HUES64 (cell line): ENCODE data around the gene DPP9.

ENCODE experiments used
- H3K27ac ChIP-seq: 2 replicates; pipeline ENCODE4 v1.7.0; 2013; ENCODE audit warnings: low read depth, low read length, inconsistent platforms
- H3K27me3 ChIP-seq: 2 replicates; pipeline ENCODE4 v1.6.1; 2013; ENCODE audit warnings: mild to moderate bottlenecking, low read length; ENCODE audit not compliant: insufficient read depth
- H3K36me3 ChIP-seq: 2 replicates; pipeline ENCODE4 v1.6.1; 2013; ENCODE audit warnings: mild to moderate bottlenecking, low read length; ENCODE audit not compliant: insufficient read depth
- H3K4me1 ChIP-seq: 2 replicates; pipeline ENCODE4 v1.6.1; 2013; ENCODE audit warnings: mild to moderate bottlenecking, low read length, moderate library complexity; ENCODE audit not compliant: insufficient read depth
- H3K4me3 ChIP-seq: 2 replicates; pipeline ENCODE4 v1.5.1; 2013; ENCODE audit warnings: mild to moderate bottlenecking, low read length, moderate library complexity
- H3K9ac ChIP-seq: 2 replicates; pipeline ENCODE4 v1.6.1; 2013; ENCODE audit warnings: mild to moderate bottlenecking, low read depth, low read length
- H3K9me3 ChIP-seq: 2 replicates; pipeline ENCODE4 v1.6.1; 2013; ENCODE audit warnings: low read depth, low read length; ENCODE audit not compliant: insufficient read depth
- whole genome bisulfite sequencing: fragments of 150-250, 120-280 bp; methylation state at CpG from one replicate; pipeline ENCODE4 v1.1.7; 2013; ENCODE audit warnings: missing lambda C conversion rate; 5-methylcytosine and 5-hydroxymethylcytosine counted together

Gene DPP9

GRCh38 chr19:4650159-4650558 lies 73.5 kb downstream of the DPP9 start:
- Histone ChIP-seq H3K9me3 (no peaks in the 10 kb centered on the region), H3K4me1 (no peaks in the 10 kb centered on the region), H3K27ac (no peak overlapping the region), H3K4me3 (no peak overlapping the region), H3K9ac (no peak overlapping the region), H3K27me3 (no peaks in the 10 kb centered on the region), H3K36me3 (peaks cover 5% of the 10 kb centered on the region; the same call in 1 of the 2 replicates)
- WGBS, result 86% methylated on average over 2 of the region's 2 CpGs

GRCh38 chr19:4649392-4650047 lies 74.1 kb downstream of the DPP9 start:
- Histone ChIP-seq H3K9ac (no peak overlapping the region), H3K27ac (no peak overlapping the region), H3K36me3 (no peaks in the 10 kb centered on the region), H3K27me3 (no peaks in the 10 kb centered on the region), H3K9me3 (no peaks in the 10 kb centered on the region), H3K4me1 (no peaks in the 10 kb centered on the region), H3K4me3 (no peak overlapping the region)
- WGBS, result 95% methylated on average over 19 of the region's 19 CpGs

- no peaks in the 10 kb centered on the region for H3K27me3 ChIP-seq
- no peaks in the 10 kb centered on the region for H3K36me3 ChIP-seq
- H3K9ac ChIP-seq, result no peak overlapping the region
- 82% methylated on average over 19 of the region's 20 CpGs for WGBS
- no peaks in the 10 kb centered on the region for H3K9me3 ChIP-seq
- H3K4me1 ChIP-seq, result no peaks in the 10 kb centered on the region
- H3K4me3 ChIP-seq, result no peak overlapping the region
- no peak overlapping the region for H3K27ac ChIP-seq
These were observed 75.7 kb downstream of the DPP9 start for GRCh38 chr19:4647676-4648644.

GRCh38 chr19:4645718-4646117 lies 77.9 kb downstream of the DPP9 start:
- Histone ChIP-seq H3K27ac (no peak overlapping the region), H3K36me3 (no peaks in the 10 kb centered on the region), H3K4me3 (no peak overlapping the region), H3K4me1 (no peaks in the 10 kb centered on the region), H3K27me3 (no peaks in the 10 kb centered on the region), H3K9me3 (no peaks in the 10 kb centered on the region), H3K9ac (no peak overlapping the region)
- 96% methylated on average over 4 of the region's 4 CpGs for WGBS

- Histone ChIP-seq H3K36me3 (no peaks in the 10 kb centered on the region), H3K27me3 (no peaks in the 10 kb centered on the region), H3K9me3 (no peaks in the 10 kb centered on the region), H3K9ac (no peak overlapping the region), H3K4me3 (no peak overlapping the region), H3K4me1 (no peaks in the 10 kb centered on the region), H3K27ac (no peak overlapping the region)
- 87% methylated on average over 6 of the region's 6 CpGs for WGBS
These were observed 81.0 kb downstream of the DPP9 start for GRCh38 chr19:4642625-4643024.

GRCh38 chr19:4641132-4641531 lies 82.5 kb downstream of the DPP9 start:
- no peak overlapping the region for H3K27ac ChIP-seq

GRCh38 chr19:4640247-4641000 lies 83.2 kb downstream of the DPP9 start:
- no peak overlapping the region for H3K9ac ChIP-seq
- no peak overlapping the region for H3K27ac ChIP-seq
- H3K4me1 ChIP-seq, result no peaks in the 10 kb centered on the region
- H3K9me3 ChIP-seq, result no peaks in the 10 kb centered on the region
- H3K36me3 ChIP-seq, result no peaks in the 10 kb centered on the region
- WGBS, result 75% methylated on average over 17 of the region's 17 CpGs
- peaks cover 11% of the 10 kb centered on the region for H3K27me3 ChIP-seq
- H3K4me3 ChIP-seq, result peak overlapping the region; percentile 66

More at GRCh38 chr19:4641132-4641531, 82.5 kb downstream of the DPP9 start:
- Histone ChIP-seq H3K9ac (no peak overlapping the region), H3K4me3 (no peak overlapping the region), H3K27me3 (peaks cover 11% of the 10 kb centered on the region), H3K4me1 (no peaks in the 10 kb centered on the region), H3K36me3 (no peaks in the 10 kb centered on the region), H3K9me3 (no peaks in the 10 kb centered on the region)
- WGBS, result 88% methylated on average over 14 of the region's 14 CpGs

- Histone ChIP-seq H3K4me3 (peak overlapping the region; percentile 66), H3K9ac (no peak overlapping the region), H3K27ac (no peak overlapping the region)
These were observed 84.0 kb downstream of the DPP9 start for GRCh38 chr19:4639531-4640246.

GRCh38 chr19:4638828-4639530 lies 84.7 kb downstream of the DPP9 start, which contains the start of gene TNFAIP8L1:
TSS of gene TNFAIP8L1 (plus strand) at chr19:4639516. CDS start at chr19:4651870, 12,354 bp downstream.
- Histone ChIP-seq H3K9ac (peak within 1 kb of the TSS; percentile 14; the same call in 1 of the 2 replicates), H3K36me3 (no peaks in the 10 kb centered on the region), H3K9me3 (no peaks in the 10 kb centered on the region), H3K27me3 (peaks cover 11% of the 10 kb centered on the region), H3K27ac (peak within 1 kb of the TSS; percentile 25; the same call in 1 of the 2 replicates), H3K4me1 (no peaks in the 10 kb centered on the region), H3K4me3 (peak within 1 kb of the TSS; percentile 66)
- WGBS, result 7% methylated on average over 45 of the region's 49 CpGs

More at GRCh38 chr19:4639531-4640246, 84.0 kb downstream of the DPP9 start:
- Histone ChIP-seq H3K36me3 (no peaks in the 10 kb centered on the region), H3K27me3 (peaks cover 11% of the 10 kb centered on the region), H3K9me3 (no peaks in the 10 kb centered on the region), H3K4me1 (no peaks in the 10 kb centered on the region)
- 28% methylated on average over 36 of the region's 39 CpGs for WGBS

- H3K36me3 ChIP-seq, result no peaks in the 10 kb centered on the region
- no peak overlapping the region for H3K27ac ChIP-seq
- no peaks in the 10 kb centered on the region for H3K4me1 ChIP-seq
- no peak overlapping the region for H3K9ac ChIP-seq
- no peak overlapping the region for H3K4me3 ChIP-seq
- H3K9me3 ChIP-seq, result no peaks in the 10 kb centered on the region
- H3K27me3 ChIP-seq, result peaks cover 11% of the 10 kb centered on the region
- WGBS, result 93% methylated on average over 11 of the region's 11 CpGs
These were observed 85.3 kb downstream of the DPP9 start for GRCh38 chr19:4638317-4638716.
